Measurements from ENCODE around the gene SKI.
"Not testable (repeated sequence)": the region's sequence is repeated elsewhere in the genome, so short reads cannot be mapped to it uniquely, and the experiment has no call there.

SKI gene

DNA sequence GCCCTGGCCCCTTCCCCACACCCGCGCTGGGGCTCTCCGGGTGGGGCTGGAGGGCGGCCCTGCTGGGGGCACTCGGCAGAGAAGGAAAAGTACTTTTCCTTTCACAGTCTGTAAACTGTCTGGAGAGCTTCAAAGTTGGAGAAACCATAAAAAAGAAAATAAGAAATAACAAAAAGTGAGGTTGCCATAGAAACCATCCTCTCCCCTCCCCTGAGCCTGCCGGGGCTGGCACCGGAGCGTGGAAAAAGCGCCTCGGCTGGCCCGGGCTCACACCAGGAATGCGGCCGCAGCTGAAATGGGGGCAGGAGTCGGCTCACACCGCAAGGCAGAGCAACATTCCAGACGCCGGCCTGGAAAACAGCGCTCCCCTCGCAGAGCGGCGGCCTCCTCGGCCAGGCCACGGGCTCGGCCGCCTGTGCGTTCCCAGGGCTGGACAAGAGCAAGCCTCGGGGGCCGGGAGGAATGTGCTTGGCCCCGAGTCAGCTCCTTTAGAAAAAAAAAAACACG, 94.0 kb downstream of the SKI start:
- no peak for DNase-seq (ENCODE audit: low spot score)

DNA sequence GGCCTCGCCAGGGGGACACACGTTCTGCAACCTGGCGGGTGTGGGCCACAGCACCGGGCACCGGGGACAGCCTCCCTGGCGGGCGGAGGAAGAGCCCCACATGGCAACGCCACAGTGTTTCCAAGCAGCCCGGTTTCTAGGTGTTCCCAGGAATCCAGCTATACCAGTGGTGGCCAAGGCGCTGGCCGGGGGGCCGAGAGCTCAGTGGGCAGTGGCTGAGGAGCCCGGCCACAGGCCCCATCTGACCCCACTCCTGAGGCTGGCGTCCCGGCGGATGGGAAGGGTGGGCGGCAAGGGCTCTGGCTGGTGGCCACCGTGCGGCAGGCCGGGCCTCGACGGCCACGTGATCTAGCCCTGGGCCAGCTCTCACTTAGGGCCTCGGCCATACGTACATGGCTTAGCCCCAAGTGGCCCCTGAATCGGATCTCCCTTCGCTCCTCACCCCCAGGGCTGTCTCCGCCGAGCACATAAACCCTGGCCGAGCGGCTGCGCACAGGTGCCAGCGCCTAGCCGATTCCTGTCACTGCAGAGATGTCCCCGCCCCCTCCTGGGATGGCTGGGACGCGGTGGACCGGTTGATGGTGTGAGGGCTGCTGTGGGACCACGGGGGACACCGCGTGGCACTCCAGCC, 94.6 kb downstream of the SKI start:
- no peak for DNase-seq (ENCODE audit: low spot score)

DNA sequence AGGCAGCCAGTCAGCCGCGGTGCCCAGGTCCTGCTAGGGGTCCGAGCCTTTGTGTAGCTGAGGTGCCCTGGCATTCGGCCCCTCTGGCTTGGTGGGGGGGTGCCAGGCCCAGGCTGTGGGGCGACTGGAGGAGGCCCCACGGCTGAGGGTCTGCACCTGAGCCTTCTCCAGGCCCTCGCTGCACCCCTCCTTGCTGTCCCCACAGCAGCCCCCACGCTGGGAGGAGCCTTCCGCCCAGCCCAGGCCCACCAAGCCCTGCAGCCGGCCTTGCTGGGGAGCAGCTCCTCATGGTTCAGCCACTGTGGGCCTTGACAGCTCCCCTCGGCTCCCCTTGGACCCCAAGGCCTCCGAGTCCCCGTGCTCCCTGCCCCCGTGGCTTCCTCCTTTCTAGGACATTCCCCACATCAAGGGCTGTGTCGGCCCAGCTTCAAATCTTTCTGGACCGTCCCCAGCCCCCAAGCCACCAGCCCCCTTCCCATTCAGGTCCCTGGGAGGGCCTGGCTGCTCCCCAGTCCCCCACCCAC, 95.4 kb downstream of the SKI start:
- no peak for DNase-seq (ENCODE audit: low spot score)

DNA sequence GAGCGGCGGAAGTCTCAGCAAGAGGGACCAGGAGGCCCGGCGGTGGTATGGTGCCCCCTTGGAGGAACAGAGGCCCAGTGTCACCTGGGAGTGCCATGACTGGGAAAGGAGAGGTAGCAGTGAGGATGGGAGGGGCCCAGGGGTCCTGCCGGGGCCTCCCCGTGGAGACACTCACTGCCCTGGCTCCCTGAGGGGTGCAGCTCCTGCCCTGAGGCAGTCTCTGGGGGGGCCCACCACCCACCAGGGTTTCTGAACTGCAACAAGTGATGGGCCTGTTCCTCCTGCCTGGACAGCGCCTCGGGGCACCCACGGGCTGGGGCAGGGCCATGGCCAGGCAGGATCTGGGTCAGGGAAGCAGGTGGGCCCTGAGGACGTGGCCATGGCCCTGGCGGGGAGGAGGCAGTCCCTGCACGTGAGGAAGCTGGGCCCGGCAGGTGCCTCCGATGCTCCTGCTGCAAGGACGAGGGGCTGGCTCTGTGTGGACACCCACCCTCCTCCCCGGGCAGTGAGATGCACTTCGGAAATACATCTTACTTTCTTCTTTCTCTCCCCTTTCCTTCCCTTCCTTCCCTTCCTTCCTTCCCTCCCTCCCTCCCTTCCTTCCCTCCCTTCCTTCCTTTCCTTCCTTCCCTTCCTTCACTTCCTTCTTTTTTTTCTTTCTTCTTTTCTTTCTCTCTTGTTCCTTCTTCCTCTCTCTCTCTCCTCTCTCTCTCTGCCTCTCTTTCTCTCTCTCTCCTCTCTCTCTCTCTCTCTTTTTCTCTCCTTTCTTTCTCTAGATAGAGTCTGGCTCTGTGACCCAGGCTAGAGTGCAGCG, 96.6 kb downstream of the SKI start:
- DNase-seq (ENCODE audit: low spot score), result no peak

DNA sequence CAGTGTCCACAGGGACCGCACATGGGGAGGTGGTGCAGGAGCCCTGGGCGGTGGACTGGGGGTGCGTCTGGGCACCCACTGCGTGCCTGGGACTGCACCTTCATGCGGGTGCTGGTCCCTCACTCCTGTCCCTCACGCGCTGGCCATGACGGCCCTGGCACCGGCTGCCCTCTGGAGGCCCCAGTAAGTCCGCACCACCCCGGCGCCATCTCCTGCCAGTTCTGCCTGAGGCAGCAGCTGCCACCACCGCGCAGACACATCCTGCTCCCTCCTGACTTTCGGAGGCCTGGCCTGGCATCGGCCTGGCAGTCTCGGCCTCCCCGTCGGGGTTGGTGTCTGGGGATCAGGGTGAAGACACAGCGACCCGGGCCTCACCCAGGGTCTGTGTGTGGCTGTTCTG, 98.4 kb downstream of the SKI start:
- DNase-seq (ENCODE audit: low spot score), result no peak

DNA sequence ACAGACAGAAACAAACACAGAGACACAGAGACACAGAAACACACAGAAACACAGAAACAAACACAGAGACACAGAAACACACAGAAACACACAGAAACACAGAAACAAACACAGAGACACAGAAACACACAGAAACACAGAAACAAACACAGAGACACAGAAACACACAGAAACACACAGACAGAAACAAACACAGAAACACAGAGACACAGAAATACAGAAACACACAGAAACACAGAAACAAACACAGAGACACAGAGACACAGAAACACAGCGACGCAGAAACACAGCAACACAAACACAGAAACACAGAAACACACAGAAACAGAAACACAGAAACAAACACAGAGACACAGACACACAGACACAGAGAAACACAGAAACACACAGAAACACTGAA, 99.0 kb downstream of the SKI start:
- DNase-seq (ENCODE audit: low spot score), result not testable (repeated sequence)

DNA sequence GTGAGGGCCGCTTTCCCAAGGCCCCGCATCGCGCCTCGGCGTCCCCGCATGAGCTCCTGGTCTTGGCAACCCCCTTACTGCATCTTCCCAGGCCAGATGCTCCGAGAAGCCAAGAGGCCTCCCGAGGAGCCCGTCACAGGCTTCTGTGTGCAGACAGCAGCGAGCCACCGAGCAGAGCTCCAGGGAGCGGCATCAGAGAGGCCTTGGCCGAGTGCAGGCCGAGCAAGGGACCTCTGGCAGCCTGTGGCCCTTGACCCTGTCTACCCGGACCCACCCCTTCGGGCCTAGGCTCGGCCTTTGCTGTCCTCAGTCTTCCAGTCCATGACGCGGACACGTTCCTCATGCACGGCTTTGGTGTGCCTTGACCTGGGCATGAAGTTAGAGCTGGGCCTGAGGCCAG, 99.7 kb downstream of the SKI start:
- DNase-seq (ENCODE audit: low spot score), result no peak

DNA sequence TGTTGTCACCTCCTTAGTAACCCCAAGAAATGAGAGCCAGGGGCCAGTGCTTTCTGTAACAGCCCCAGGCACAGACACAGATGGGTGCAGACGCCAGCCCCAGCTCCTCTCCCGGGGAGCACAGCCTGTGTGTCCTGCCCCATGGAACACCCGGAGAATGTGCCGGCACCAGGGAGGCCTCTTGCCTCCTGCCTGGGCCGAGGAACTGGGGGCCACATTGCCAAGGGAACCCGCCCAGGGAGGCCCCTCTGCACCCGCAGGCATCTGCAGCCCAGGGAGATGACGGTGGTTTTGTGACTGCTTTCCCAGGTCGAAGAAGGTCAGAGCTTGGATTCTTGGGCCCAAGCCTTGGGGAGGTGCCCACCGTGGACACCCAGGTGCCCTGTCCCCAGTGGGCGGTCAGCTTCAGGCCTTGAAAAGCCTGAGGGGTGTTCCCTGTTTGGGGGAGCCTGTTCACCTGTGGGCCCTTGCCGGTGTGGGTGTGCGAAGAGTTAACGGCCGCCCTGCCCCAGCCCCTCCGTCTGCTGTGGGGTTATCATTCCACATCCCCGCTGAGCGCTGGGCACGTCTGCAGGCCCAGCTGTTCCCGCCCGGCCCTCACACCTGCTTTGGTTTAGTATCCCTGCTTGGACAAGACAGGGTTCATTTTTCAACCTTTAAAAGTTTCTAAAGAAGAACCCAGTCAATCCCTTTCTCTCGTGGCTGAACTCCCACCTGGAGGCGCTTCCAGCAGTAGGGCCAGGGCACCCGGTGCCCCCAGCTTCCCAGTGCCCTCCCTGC, 100.7 kb downstream of the SKI start:
- DNase-seq (ENCODE audit: low spot score), result no peak

DNA sequence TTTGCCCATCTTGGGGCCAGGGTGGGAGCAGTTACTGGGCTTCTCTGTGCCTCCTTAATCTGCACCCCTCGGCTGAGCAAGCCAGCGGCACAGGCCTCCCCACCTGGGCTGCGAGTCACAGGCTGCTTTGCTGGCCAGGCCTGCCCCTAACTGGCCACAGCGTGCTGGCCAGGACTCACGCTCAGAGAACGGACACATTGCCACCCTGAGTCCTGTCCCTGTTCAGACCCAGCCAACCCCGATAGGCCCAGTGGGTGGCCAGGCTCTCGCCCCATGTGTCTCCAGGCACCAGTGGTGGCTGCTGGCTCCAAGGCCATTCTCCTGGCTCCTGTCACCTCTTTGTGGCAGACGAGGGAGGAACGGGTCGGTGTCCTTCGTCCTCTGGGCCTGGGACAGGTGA, 101.9 kb downstream of the SKI start:
- DNase-seq (ENCODE audit: low spot score), result no peak

DNA sequence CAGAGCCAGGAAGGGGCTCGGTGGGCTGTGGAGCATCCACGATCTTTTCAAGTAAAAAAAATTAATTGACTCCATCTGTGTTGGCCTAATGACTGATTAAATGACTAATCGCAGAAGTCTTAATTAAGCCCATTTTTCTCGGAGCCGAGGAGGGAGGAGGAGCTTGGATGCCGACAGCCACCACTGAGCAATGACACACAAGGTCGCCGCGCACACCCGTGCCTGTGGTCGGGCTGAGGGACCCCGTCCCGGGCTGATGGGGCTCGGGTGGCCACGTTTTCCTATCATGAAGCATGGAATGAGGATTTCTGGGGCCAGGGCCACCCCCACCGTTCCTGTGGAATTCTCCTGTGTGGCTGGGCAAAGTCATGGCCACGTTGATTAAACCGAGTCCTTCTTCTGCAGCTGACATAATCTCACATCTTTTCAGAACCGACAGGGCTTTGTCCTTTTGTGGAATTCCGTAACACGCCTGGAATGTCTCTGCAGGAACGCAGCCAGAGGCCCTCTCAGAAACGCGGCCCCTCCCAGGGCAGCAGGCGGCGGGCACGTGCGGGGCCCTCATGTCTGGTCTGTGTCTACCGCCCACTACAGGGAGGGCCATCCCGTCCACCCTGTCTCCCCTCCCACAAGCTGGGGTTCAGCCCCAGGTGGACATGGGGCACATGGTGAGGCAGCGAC, 102.5 kb downstream of the SKI start:
- DNase-seq (ENCODE audit: low spot score), result no peak

DNA sequence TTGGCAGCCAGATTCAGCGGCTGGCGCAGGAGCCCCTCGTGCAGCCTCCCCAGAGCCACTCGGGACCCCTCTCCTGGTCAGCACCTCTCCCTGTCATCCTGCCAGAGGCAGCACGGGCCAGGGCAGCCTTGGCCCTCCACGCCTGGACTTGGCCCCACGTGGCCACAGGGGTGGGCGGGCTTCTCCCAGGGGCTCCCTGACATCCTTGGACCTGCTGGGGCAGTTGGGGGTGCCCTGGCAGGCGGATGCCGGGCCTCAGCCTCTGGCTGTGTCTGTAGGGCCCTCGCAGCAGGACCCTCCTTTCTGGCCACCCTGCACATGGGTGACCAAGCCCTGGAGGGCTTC, 103.1 kb downstream of the SKI start:
- DNase-seq (ENCODE audit: low spot score), result no peak

DNA sequence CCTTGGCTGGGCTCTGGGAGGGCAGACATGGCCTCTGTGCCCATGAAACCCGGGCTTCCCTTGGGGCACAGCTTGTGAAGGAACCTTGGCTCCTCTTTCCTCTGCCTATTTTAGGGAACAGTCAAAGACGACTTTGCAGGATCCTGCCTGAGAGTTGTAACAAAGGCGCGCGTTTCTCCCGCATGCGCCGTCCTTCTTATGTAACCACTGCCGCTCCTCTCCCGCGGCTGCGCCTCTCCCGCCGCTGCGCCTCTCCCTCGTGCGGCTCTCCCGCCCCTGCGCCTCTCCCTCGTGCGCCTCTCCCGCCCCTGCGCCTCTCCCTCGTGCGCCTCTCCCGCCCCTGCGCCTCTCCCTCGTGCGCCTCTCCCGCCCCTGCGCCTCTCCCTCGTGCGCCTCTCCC, 103.5 kb downstream of the SKI start:
- not testable (repeated sequence) for DNase-seq (ENCODE audit: low spot score)

DNA sequence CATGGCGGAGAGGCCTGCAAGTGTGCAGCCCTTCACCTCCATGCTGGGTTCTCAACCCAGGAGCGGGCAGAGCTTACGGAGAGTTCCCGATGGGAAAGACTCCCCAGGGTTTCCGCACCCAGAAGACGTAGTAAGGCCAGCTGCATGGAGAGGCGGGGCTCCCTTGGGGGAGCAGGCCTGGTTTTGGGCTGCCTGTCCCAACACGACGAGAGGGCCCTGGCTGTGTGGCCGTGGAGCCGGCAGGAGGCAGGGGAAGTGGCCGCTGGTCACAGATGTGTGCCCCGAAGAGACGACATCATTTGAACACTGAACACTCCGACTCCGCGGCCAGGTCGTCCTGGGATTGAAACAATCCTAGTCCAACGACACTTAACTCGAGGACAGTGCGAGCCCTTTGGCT, 106.2 kb downstream of the SKI start:
- DNase-seq (ENCODE audit: low spot score), result no peak

DNA sequence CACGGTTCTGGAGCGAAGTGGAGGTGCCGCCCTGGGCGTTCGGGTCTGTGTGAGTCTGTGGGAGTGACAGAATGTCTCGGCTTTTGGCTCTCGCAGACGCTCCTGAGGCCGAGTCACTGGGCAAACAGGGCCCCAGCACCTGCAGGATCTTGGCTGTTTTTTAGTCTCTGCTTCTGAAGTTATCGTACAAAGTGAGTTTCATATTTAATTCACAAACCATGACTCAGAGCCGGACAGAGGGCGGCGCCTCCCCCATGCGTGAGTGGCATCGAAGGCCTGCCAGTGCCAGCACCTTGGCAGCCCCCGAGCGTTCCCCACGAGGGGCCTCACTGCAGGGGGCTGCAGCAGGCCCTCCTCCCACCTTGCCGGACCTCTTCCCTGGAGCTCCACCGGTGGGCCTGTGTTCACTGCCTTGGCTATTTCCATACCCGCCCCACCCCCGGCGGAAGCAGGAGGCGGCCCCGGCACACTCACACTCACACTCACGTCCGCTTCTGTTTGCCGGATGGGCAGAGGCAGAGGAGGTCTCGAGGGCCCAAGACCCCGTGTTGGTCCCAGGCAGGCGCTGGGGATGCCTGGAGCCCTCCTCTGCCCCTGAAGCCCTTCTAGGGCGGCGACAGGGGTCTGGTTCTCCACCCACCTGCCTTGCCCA, 106.9 kb downstream of the SKI start:
- DNase-seq (ENCODE audit: low spot score), result no peak

DNA sequence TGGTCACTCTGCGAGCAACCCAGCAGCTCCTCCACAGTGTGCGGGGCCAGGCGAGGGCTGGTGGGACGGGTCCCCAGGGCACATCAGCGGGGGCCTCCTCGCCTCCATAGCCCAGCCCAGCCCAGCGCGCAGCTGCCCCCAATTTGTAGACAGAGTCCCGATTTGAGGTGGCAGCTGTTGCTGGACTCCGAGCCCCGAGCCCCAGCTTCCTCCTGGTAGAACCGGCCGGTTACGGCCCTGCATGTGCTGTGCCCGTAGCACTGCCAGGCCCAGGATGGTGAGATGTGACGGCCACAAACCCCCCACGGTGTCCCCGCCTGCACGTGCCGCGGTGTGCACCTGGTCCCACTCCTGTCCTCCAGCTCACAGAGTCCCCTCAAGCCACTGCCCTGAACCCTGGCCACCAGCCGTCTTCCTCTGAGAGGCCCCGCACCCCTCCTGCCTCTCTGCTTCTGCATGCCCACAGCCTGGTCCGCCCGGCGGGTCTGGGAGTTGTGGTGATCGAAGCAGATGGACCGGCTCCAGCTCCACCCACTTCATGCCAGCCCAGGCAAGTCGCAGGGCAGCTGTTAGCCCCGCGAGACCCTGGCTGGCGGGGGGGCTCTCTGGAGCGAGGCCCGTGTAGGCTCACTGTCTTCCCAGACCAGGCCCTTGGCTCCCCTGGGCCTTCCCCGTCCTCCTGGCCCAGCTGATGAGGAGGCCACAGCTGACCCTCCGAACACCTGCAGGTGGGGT, 107.8 kb downstream of the SKI start:
- no peak for DNase-seq (ENCODE audit: low spot score)

DNA sequence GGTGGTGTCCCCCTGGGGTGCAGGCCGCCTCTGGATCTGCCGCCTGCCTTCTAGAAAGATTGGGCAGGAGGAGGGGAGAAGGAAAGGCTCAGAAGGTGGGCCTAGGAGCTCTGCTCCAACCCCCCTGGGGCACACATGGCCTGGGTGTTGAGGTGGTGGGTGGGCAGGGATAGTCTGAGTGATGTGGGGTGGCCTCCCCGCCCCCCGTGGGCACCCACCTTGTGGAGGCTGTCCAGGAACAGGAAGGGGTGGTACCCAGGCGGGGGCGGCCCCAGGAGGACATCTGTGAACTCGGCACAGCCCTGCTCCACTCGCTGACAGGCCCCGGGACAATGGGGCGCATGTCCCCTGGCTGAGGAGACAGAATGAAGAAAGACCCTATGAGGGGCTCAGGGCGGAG, 108.4 kb downstream of the SKI start:
- no peak for DNase-seq (ENCODE audit: low spot score)

DNA sequence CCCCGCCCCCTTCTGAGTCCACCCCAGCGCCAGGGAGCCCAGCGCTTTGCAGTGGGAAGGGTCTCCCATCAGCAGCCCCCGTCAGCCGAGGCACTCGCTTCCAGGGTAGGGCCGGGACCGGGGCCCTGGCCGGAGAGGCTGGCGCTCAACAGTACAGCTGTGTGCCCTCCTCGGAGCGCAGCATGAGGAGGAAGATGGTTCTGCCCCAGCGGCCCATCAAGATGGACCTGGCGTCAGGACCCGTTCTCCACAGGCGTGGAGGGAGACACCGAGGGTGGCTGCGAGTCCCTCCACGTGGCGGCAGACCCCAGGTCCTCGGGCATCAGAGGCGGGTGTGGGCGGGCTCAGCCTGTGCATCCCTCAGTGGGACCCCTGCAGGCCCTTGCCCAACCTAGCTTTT, 109.0 kb downstream of the SKI start:
- DNase-seq (ENCODE audit: low spot score), result no peak

DNA sequence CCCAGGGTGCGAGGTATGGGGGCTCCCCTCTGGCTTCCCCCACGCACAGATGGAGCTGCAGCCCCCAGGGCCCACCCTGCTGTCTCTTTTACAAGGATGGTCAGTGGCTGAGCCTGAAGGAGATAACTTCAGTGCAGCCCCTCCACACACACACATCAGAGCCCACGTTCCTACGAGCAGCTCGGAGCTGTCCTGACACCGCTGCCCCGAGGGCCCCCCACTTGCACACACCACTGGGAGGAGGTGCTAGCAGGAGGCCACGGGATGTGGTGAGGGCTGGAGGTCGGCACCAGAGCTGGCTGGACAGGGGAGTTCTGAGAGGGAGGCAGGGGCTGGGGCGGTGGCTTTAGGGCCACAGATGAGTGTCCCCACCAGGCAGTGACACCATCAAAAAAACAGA, 109.4 kb downstream of the SKI start:
- no peak for DNase-seq (ENCODE audit: low spot score)

DNA sequence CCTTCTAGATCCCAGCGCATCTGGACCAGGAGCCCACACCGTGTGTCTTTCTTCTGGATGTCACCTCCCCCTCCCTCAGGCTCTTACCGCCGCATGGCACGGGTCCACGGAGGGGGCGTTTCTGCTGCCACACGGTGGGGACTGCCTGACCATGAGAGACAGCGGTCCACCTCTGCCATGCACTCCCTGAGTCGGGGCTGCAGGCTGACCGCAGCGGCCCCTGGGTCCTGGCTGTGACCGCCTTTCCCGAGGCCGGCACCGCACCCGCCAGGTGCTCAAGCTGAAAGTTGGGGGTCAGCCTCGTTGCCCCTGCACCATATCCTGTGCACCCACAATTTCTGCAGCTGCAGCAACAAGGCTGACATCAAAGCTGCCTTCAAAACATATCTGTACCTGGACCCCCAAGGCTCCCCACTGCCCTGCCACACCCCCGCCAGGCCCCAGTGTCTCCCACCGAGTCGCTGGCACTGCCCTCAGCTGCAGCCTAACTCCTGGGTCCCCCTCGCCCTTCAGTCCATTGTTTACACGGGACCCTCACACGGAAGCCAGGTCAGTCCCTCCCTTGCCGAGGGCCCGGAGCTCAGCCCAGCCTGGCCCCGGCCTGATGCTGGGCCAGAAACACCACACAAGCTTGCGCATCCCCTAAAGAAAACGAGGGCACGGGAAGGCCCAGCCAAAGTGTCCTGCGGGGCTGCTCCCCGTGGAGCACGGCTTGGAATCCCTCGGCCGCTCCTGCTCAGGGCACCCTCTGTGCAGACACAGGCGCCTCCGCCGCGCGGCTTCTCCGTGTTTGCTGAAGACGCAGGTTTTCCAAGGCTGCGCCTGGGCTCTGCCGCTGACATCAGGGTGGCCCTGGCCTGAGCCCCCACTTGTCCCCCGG, 111.3 kb downstream of the SKI start:
- no peak for DNase-seq (ENCODE audit: low spot score)
